Measurements from ENCODE around the gene PSMG4.

PSMG4 gene

GRCh38 chr6:3258720-3259490, at the start of gene PSMG4:
Gene PSMG4, plus strand, starts transcription at chr6:3258947. Its CDS starts 76 bp downstream, at chr6:3259023.
- peak; percentile 85 for DNase-seq (ENCODE audit: low spot score)

- peak; percentile 99 for DNase-seq (ENCODE audit: low spot score)
Measured at GRCh38 chr6:3209114-3210023, 49.4 kb upstream of the PSMG4 start.

- DNase-seq (ENCODE audit: low spot score): no peak
Measured at GRCh38 chr6:3210024-3210610, 48.6 kb upstream of the PSMG4 start.

- no peak for DNase-seq (ENCODE audit: low spot score)
Measured at GRCh38 chr6:3211681-3212080, 47.1 kb upstream of the PSMG4 start.

GRCh38 chr6:3212261-3212660, 46.5 kb upstream of the PSMG4 start:
- DNase-seq (ENCODE audit: low spot score): no peak

GRCh38 chr6:3213334-3213695, 45.4 kb upstream of the PSMG4 start:
- DNase-seq (ENCODE audit: low spot score): no peak

- no peak for DNase-seq (ENCODE audit: low spot score)
Measured at GRCh38 chr6:3214898-3215297, 43.8 kb upstream of the PSMG4 start.

- DNase-seq (ENCODE audit: low spot score): no peak
Measured at GRCh38 chr6:3217286-3217685, 41.5 kb upstream of the PSMG4 start.

GRCh38 chr6:3218266-3218665, 40.5 kb upstream of the PSMG4 start:
- no peak for DNase-seq (ENCODE audit: low spot score)

- no peak for DNase-seq (ENCODE audit: low spot score)
Measured at GRCh38 chr6:3220366-3220765, 38.4 kb upstream of the PSMG4 start.

- no peak for DNase-seq (ENCODE audit: low spot score)
Measured at GRCh38 chr6:3221578-3221977, 37.2 kb upstream of the PSMG4 start.

GRCh38 chr6:3222506-3223038, 36.2 kb upstream of the PSMG4 start:
- no peak for DNase-seq (ENCODE audit: low spot score)

- DNase-seq (ENCODE audit: low spot score): no peak
Measured at GRCh38 chr6:3226042-3226441, 32.7 kb upstream of the PSMG4 start.

- no peak for DNase-seq (ENCODE audit: low spot score)
Measured at GRCh38 chr6:3226481-3227362, 32.0 kb upstream of the PSMG4 start.

- DNase-seq (ENCODE audit: low spot score): no peak
Measured at GRCh38 chr6:3227363-3228045, 31.2 kb upstream of the PSMG4 start, which contains the start of gene TUBB2B. Gene TUBB2B, minus strand, starts transcription at chr6:3227653. Its CDS starts 110 bp downstream, at chr6:3227543.

GRCh38 chr6:3228046-3228671, 30.6 kb upstream of the PSMG4 start:
- no peak for DNase-seq (ENCODE audit: low spot score)

GRCh38 chr6:3228771-3229565, 29.8 kb upstream of the PSMG4 start:
- DNase-seq (ENCODE audit: low spot score): no peak

- DNase-seq (ENCODE audit: low spot score): no peak
Measured at GRCh38 chr6:3229566-3230178, 29.1 kb upstream of the PSMG4 start.

GRCh38 chr6:3230256-3230882, 28.4 kb upstream of the PSMG4 start:
- DNase-seq (ENCODE audit: low spot score): no peak

Data from RKO (cell line).